Measurements from ENCODE around the gene PSMF1.

PSMF1 gene

GRCh38 chr20:1212607-1213396 is 94.4 kb downstream of the PSMF1 start:
- peak in 45 of 56 donors; percentile 5 to 78 (median 23) for DNase-seq

DNA sequence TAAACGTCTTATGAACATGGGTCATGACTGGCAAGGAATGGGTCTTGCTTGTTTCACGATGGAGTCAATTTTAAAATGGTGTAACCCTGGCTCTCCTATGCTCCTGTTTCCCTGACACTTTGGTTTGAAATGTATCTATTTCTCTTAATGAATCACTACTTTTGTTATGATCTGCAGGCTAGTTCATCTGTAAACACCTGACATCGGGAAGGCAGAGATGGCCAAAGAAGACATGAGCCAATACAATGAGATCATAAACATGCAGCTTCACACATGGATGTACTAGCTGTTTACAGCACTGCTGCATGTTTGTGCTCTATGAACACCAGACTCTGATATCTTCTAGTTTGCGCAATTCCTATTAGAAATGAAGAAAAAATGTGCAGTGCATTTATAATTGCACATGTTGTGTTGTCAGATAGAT is 96.4 kb downstream of the PSMF1 start:
- DNase-seq, result no peak

- DNase-seq, result no peak
These were observed 97.2 kb downstream of the PSMF1 start for GRCh38 chr20:1215386-1216170.

DNA sequence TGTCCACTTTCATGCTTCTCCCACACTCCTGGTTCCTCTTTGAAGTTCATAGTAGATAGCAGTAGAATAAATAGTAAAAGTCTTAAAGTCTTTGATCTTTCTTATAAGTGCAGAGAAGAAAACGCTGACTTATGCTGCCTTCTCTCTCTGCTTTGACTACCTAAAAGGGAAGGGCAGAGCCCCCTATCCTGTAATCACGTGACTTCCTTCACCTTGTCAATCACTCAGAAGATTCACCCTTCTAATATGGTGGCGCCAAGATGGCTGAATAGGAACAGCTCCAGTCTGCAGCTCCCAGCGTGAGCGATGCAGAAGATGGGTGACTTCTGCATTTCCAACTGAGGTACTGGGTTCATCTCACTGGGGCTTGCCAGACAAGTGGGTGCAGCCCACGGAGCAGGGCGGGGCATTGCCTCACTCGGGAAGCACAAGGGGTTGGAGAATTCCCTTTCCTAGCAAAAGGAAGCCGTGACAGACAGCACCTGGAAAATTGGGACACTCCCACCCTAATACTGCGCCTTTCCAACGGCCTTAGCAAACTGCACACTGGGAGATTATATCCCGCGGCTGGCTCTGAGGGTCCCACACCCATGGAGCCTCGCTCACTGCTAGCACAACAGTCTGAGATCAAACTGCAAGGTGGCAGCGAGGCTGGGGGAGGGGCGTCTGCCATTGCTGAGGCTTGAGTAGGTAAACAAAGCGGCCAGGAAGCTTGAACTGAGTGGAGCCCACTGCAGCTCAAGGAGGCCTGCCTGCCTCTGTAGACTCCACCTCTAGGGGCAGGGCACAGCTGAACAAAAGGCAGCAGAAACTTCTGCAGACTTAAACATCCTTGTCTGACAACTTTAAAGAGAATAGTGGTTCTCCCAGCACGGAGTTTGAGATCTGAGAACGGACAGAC is 98.4 kb downstream of the PSMF1 start:
- peak in 8 of 56 donors; percentile 7 to 50 (median 32) for DNase-seq
